HFFc6 (cell line): ENCODE results near the gene GCSH. TPM values are rescaled to one million over a fixed set of nuclear protein-coding genes. Genes with fewer than 3 reads are reported as not detected.

Experiments
- DNase-seq: peaks from one replicate; pipeline ENCODE4 v3.0.0-alpha.2; 2018
- H3K27ac Mint-ChIP-seq: 2 replicates; pipeline ENCODE4 v1.8.0; 2020; ENCODE audit warnings: mild to moderate bottlenecking, mixed read lengths
- H3K27me3 Mint-ChIP-seq: 2 replicates; pipeline ENCODE4 v1.8.0; 2021; ENCODE audit warnings: mild to moderate bottlenecking, moderate library complexity, mixed read lengths; ENCODE audit not compliant: insufficient read depth
- H3K36me3 Mint-ChIP-seq: 2 replicates; pipeline ENCODE4 v1.8.0; 2021; ENCODE audit warnings: low read depth, mixed read lengths
- H3K4me1 Mint-ChIP-seq: 2 replicates; pipeline ENCODE4 v1.8.0; 2020; ENCODE audit warnings: low read depth, mixed read lengths
- H3K4me3 Mint-ChIP-seq: 2 replicates; pipeline ENCODE4 v1.8.0; 2020; ENCODE audit warnings: mild to moderate bottlenecking, moderate library complexity, mixed read lengths
- H3K9me3 Mint-ChIP-seq: 2 replicates; pipeline ENCODE4 v1.8.0; 2020; ENCODE audit warnings: mild to moderate bottlenecking, mixed read lengths
- CTCF ChIP-seq: fragments of 200-600 bp; sonication (generic); IDR thresholded peaks from 2 replicates; pipeline ENCODE4 v1.5.0; 2021; ENCODE audit warnings: antibody characterized with exemption, mild to moderate bottlenecking
- total RNA-seq, 6 experiments: library from RNA; stranded (reverse); fragmentation: NEBNext Ultra II Directional; extraction: Animal tissue kit (Norgen Biotek cat#: 25700); gene quantifications; 2 replicates in 1 of 6; 3 replicates in 5 of 6; pipeline ENCODE4 v1.2.3, GENCODE V29; 2021

The GCSH gene
- total RNA-seq, 6 experiments from 2014 or later: 23.6 to 36.1 (median 31.3) TPM

- Mint-ChIP-seq H3K36me3 (no peaks in the 10 kb centered on the region), H3K4me1 (no peaks in the 10 kb centered on the region), H3K27ac (no peak overlapping the region), H3K27me3 (peaks cover 20% of the 10 kb centered on the region), H3K4me3 (no peak overlapping the region), H3K9me3 (no peaks in the 10 kb centered on the region)
- no peak for DNase-seq
- TF ChIP-seq CTCF: no peak
Observed at GRCh38 chr16:81107511-81107910, 11.3 kb upstream of the GCSH start.

- no peak for DNase-seq
- H3K4me3 Mint-ChIP-seq: no peak overlapping the region
- H3K4me1 Mint-ChIP-seq: no peaks in the 10 kb centered on the region
- H3K27me3 Mint-ChIP-seq: peaks cover 17% of the 10 kb centered on the region
- H3K9me3 Mint-ChIP-seq: no peaks in the 10 kb centered on the region
- no peaks in the 10 kb centered on the region for H3K36me3 Mint-ChIP-seq
- no peak for TF ChIP-seq CTCF
- H3K27ac Mint-ChIP-seq: no peak overlapping the region
Observed at GRCh38 chr16:81106826-81107503, 10.8 kb upstream of the GCSH start.

GRCh38 chr16:81105946-81106345 lies 9.8 kb upstream of the GCSH start:
- Mint-ChIP-seq H3K36me3 (no peaks in the 10 kb centered on the region), H3K27me3 (peaks cover 16% of the 10 kb centered on the region), H3K9me3 (no peaks in the 10 kb centered on the region), H3K4me1 (no peaks in the 10 kb centered on the region), H3K4me3 (no peak overlapping the region), H3K27ac (no peak overlapping the region)
- TF ChIP-seq CTCF: no peak
- no peak for DNase-seq

GRCh38 chr16:81101702-81102101 lies 5.5 kb upstream of the GCSH start:
- DNase-seq: no peak
- Mint-ChIP-seq H3K9me3 (no peaks in the 10 kb centered on the region), H3K27me3 (peaks cover 5% of the 10 kb centered on the region; the same call in 1 of the 2 replicates), H3K4me1 (peaks cover 1% of the 10 kb centered on the region), H3K27ac (no peak overlapping the region), H3K36me3 (no peaks in the 10 kb centered on the region), H3K4me3 (no peak overlapping the region)
- no peak for TF ChIP-seq CTCF

- Mint-ChIP-seq H3K9me3 (no peaks in the 10 kb centered on the region), H3K4me3 (no peak overlapping the region), H3K36me3 (no peaks in the 10 kb centered on the region), H3K27me3 (peaks cover 8% of the 10 kb centered on the region), H3K4me1 (peaks cover 10% of the 10 kb centered on the region), H3K27ac (no peak overlapping the region)
- DNase-seq: no peak
- TF ChIP-seq CTCF: no peak
Observed at GRCh38 chr16:81099958-81100357, 3.8 kb upstream of the GCSH start.

- Mint-ChIP-seq H3K27me3 (peaks cover 3% of the 10 kb centered on the region), H3K36me3 (no peaks in the 10 kb centered on the region), H3K27ac (no peak overlapping the region), H3K4me3 (no peak overlapping the region), H3K4me1 (peaks cover 18% of the 10 kb centered on the region), H3K9me3 (no peaks in the 10 kb centered on the region)
- TF ChIP-seq CTCF: no peak
- no peak for DNase-seq
Observed at GRCh38 chr16:81097230-81097629, 1.0 kb upstream of the GCSH start.
